Measurements from ENCODE around the gene TMED9.
"Not testable (repeated sequence)": the region's sequence is repeated elsewhere in the genome, so short reads cannot be mapped to it uniquely, and the experiment has no call there.

TMED9 gene

DNA sequence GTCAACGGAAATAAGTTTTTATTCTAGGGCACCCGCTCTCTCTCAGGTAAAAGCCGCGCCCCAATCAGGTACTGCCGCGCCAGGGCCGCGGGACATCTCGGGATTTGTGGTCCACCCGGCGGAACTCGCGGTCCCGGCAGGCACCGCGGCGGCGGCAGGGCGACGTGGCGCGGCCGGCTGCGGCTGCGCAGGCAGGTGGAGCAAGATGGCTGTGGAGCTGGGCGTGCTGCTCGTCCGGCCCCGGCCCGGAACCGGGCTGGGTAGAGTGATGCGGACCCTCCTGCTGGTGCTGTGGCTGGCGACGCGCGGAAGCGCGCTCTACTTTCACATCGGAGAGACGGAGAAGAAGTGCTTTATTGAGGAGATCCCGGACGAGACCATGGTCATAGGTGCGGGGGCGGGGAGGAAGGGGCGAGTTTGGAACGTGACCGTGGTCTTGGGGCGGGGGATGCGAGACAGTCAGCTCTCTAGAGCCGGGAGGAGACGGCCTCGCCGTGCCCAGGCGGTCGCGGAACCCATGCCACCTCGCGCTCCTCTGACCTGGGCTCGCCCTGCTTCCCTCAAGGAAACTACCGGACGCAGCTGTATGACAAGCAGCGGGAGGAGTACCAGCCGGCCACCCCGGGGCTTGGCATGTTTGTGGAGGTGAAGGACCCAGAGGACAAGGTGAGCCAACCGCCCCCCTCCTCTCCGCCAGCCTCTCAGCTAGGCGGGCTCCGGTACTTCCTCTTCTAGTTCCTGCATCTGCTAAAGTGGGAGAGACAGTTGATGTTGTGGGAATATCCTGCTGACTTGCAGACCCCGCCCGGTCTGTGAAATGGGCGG, at the start of gene TMED9:
TMED9 (plus strand) TSS at position 194 of the 825 bp plus-strand sequence; CDS start at position 206, 12 bp downstream.
- peak; percentile 40 for DNase-seq (ENCODE audit: low spot score)

DNA sequence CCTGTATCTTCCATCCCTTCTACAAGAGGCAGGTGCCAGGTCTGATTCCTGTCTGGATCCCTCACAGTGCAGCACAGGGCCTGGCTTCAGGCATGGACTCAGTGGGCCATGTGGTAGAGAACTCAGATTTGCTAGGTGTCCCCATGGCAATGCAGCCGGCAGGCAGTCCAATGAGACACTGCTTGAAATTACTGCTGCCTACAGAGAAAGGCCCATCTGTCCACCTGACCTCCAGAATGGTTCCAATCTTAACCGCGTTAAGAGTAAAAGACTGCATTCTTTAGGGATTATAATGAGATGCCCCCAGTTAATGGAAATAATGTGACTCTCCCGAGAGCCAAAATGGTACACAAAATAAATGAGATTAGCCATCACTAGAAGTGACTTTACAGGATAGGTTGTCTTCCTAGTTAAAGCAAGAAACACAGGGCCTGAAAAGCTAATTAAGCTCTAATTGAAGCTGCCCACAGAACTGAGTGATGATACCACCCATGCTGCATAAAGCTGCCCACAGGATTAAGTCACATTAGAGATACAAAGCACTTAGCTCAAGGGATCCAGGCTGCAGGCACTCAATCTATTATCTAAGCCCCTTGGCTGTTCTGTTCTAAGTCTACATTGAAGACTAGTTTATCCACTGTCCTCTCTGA, 49.1 kb upstream of the TMED9 start:
- no peak for DNase-seq (ENCODE audit: low spot score)

GRCh38 chr5:177545487-177546257, 46.3 kb upstream of the TMED9 start:
- DNase-seq (ENCODE audit: low spot score) = no peak

DNA sequence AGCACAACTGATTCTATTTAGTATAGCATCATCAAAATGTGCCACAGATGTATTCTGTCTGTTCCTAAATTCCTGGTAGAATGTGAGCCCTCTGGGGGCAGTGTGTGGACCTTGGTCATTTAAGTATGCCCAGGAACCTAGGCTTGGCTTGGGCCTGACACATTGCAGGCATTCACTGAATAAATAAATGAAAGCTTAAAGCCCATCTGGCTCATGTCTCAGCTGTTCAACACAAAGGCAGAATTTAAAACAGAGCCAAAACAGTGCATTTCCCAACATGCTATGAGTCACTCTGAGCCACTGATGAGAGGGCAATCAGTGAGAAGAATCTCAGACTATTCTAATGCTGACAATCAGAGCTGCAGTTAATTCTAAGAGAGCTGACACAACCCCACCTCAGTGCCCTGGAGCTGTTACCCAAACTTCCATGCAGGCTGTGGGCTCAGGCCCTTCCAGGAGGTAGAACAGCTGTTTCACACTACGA, 45.7 kb upstream of the TMED9 start:
- peak; percentile 89 for DNase-seq (ENCODE audit: low spot score)

DNA sequence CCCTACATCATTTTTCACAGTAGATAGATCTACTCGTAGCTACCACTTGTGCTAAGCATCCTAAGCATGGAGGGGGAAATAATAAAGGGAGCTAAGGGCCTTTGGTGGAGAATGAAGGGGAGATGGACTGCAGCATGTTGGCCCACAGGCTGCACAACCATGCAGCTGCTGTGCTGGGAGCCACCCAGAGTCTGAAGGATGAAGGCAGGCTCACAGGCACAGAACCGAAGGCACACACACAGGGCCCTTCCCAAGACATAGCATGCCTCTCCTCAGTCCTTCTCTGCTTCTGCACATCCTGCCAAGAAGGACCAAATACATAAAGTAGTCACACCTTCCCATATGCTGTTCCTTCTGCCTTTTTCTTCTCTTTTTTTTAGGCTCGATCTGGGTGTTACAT, 44.3 kb upstream of the TMED9 start:
- DNase-seq (ENCODE audit: low spot score) = no peak

GRCh38 chr5:177548495-177548894, 43.5 kb upstream of the TMED9 start:
- DNase-seq (ENCODE audit: low spot score) = no peak

GRCh38 chr5:177550122-177550521, 41.9 kb upstream of the TMED9 start:
- DNase-seq (ENCODE audit: low spot score) = no peak

DNA sequence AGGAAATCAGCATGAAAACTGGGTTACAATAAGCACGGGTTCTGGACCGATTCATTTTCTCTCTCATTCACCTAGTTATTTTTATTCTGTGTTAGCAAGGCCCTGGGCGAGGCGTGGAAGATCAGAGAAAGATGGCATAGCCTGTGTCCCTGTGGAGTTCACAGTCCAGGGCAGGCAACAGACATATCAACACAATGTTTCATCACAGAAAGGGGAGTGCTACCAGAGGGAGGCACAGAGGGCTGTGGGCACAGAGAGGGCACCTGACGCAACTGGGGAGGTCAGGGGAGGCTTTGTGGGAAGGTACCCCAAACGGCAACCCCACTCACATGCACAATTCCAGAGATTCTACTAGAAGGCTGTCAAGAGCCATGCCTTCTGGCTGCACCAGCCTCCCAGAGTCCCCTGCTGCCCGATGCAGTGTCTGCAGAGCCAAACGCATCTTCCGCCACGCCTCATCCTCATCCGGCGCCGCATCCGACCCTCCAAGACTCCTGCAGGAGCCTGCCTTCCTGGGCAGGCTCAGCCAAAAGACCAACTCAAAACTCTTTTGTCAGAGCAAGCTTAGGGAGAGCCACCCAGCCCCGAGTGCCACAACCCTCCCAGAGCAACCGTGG, 39.1 kb upstream of the TMED9 start:
- DNase-seq (ENCODE audit: low spot score) = no peak

DNA sequence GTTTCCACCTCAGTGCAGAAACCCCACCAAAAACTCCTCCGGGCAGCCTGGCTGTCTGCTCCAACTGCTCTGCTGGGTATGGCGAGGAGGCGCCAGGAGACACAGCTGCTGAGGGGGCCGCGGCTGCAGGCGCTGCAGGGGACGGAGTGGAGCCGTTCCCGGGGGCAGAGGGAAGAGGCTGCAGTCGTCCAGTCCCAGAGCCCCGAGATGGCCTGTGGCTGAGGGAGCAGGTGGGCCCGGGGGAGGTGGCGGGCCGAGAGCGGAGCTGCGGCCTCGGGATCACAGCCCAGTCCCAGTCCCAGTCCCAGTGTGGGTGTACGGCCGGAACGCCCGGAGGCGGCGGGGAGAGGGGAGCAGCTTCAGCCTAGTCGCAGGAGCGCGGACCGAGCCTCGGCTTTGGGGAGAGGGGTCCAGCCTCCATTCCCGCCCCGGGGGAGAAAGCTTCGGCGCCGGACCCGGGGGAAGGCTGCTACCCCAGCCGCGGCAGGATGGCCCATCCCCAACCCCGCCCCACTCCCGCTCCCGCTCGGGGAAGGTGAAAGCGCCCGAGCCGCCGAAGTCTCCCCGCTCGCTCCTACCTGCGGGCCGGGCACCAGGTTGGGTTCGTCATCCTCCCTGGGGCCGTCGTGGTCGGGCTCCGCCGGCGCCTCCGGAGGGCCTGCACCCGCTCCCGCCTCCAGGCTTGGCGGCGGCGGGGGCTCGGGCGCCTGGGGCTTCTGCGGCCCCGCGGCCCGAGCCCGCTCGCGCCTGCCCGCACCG, 38.2 kb upstream of the TMED9 start:
- no peak for DNase-seq (ENCODE audit: low spot score)

DNA sequence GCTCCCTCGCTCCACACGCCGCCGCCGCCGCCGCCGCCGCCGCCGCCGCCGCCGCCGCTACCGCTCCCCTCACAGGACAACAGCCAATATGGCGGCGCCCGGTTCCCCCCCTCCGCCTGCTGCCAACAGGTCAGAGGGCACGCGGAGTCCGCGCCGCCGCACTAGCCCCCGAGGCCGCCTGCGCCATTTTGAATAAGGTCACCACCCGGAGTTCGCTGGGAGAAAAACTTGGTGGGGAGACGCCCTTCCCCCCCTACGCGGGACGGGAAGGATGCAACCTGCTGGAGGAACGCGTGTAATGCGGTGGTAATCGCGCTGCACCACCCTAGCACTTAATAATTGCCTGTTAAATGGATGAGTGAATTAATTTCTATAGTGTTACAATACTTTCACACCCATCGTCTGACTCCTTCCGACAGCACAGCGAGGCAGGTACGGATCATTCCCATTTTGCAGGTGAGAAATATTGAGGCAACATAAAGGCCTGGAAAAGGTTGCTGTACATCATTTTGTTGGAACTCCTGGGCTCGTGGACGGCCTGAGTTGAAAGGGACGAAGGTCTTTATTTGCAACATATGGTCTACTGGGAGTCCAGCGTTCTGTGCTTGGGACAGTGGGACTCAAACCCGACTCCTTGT, 37.4 kb upstream of the TMED9 start, which contains the start of gene FAM193B:
FAM193B (minus strand) TSS at position 90 of the 638 bp plus-strand sequence. CDS start 105 bp downstream, outside the sequence.
- DNase-seq (ENCODE audit: low spot score) = peak; percentile 92

- DNase-seq (ENCODE audit: low spot score) = no peak
Observed at GRCh38 chr5:177555228-177555627, 36.8 kb upstream of the TMED9 start.

- no peak for DNase-seq (ENCODE audit: low spot score)
Observed at GRCh38 chr5:177555665-177556064, 36.3 kb upstream of the TMED9 start.

DNA sequence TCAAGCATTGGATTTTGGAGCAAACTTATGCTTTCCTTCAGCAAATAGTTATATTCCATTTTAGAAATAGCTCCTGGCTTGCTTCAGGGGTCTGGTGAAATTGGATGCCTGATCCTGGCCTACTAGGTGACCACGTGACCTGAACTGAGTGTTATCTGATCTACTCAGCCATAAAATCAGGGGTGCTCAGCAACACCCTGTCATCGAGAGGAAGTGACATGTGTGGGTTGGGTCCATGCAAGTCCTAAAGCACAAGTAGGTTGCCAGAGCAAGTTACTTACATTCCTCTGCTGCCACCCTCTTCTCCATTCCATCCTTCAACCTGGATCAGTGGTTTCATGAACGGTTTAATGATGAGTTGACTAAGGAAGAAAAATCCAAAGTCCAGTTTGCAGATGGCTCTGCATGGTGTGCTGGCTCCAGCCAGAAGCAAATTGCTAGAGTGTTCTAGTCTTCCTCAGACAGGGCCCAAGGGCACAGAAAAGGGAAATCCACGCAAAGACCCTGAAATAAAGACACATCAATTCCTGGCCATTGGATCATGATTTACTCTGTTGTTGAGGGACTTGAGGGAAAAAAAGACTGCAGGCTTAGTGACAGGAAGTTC, 34.9 kb upstream of the TMED9 start:
- no peak for DNase-seq (ENCODE audit: low spot score)

GRCh38 chr5:177557796-177558195, 34.2 kb upstream of the TMED9 start:
- DNase-seq (ENCODE audit: low spot score) = no peak

DNA sequence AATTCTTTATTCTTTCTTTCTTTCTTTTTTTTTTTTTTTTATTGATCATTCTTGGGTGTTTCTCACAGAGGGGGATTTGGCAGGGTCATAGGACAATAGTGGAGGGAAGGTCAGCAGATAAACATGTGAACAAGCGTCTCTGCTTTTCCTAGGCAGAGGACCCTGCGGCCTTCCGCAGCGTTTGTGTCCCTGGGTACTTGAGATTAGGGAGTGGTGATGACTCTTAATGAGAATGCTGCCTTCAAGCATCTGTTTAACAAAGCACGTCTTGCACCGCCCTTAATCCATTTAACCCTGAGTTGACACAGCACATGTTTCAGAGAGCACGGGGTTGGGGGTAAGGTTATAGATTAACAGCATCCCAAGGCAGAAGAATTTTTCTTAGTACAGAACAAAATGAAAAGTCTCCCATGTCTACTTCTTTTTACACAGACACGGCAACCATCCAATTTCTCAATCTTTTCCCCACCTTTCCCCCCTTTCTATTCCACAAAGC, 32.5 kb upstream of the TMED9 start:
- DNase-seq (ENCODE audit: low spot score) = not testable (repeated sequence)

DNA sequence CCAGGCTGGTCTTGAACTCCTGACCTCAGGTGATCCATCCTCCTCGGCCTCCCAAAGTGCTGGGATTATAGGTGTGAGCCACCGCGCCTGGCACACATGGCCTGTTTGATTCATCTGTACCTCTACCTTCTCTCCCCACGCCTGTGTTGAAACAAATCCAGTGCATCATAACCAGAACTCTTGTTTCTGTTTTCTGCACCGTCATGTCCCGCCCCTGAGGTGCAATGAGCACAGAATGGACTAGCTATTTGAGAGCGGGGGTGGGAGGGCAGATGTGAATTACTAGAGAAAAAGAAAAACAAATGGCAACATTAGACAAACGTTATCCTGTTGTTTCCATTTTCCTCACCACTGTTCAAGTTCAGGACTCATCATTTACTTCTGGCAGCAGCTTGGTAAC, 27.0 kb upstream of the TMED9 start:
- DNase-seq (ENCODE audit: low spot score) = no peak

- no peak for DNase-seq (ENCODE audit: low spot score)
Observed at GRCh38 chr5:177568326-177568725, 23.7 kb upstream of the TMED9 start.

GRCh38 chr5:177569894-177570293, 22.1 kb upstream of the TMED9 start:
- DNase-seq (ENCODE audit: low spot score) = no peak

DNA sequence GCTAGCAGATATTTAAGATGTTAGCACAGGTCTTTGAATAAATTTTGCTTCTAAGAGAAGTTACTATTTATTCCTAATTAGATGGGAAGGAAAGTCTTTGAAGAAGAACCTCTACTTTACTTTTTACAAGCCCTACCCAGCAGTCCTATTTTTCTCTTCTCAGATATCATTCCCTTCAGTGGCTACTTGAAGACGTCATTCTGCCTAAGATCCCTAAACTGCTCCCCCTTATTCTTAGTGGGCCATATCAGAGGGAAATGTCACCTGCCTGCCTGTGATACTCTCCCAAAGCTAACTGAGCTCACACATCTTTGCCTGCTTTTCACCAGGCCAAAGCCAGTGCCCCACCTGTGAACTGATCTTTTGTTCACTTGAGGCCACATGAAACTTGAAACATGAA, 16.5 kb upstream of the TMED9 start:
- no peak for DNase-seq (ENCODE audit: low spot score)

GRCh38 chr5:177576169-177576568, 15.8 kb upstream of the TMED9 start:
- no peak for DNase-seq (ENCODE audit: low spot score)

Measured in COLO829 (cell line).